Measurements from ENCODE around the gene DOC2B.
"Not testable (repeated sequence)": the region's sequence is repeated elsewhere in the genome, so short reads cannot be mapped to it uniquely, and the experiment has no call there.

DNA sequence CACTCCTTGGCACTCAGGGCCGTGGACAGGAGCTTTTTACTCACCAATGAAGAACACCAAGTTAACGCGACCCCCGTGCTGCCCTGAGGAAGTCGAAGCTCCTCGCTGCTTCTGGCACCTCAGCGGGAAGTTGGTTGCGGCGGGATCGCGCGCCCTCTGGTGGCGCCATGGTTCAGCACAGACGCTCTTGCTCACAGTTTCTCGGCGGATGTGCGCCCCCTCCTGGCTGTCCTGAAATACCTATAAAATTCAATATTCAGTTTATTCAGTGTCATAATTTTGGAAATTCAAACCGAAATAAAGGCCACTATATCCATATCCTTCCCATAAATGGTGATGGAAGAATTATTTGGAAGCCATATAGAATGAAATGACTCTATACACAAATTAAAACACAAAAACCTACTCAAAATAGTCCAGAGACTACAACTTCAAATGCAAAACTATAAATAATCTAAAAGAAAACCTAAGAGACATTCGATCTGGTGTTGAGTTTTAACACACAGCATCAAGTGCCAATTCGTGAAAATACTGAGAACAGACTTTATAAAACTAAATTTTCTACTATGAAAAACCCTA, 63.0 kb downstream of the DOC2B start:
- TF ChIP-seq, protein P1, sequence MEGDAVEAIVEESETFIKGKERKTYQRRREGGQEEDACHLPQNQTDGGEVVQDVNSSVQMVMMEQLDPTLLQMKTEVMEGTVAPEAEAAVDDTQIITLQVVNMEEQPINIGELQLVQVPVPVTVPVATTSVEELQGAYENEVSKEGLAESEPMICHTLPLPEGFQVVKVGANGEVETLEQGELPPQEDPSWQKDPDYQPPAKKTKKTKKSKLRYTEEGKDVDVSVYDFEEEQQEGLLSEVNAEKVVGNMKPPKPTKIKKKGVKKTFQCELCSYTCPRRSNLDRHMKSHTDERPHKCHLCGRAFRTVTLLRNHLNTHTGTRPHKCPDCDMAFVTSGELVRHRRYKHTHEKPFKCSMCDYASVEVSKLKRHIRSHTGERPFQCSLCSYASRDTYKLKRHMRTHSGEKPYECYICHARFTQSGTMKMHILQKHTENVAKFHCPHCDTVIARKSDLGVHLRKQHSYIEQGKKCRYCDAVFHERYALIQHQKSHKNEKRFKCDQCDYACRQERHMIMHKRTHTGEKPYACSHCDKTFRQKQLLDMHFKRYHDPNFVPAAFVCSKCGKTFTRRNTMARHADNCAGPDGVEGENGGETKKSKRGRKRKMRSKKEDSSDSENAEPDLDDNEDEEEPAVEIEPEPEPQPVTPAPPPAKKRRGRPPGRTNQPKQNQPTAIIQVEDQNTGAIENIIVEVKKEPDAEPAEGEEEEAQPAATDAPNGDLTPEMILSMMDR (IDR thresholded peaks at IDR 0.05) = peak in 2 of 4 experiments; percentile 11 to 28
- TF ChIP-seq POLR2A, EP300, POLR2AphosphoS5 (IDR thresholded peaks at IDR 0.05): not testable (repeated sequence)

Data from gastroesophageal sphincter (tissue), 3 donors.